MCF 10A (cell line): Measurements from ENCODE around the gene MOB3C. TPM values are rescaled to one million over a fixed set of nuclear protein-coding genes. Genes with fewer than 3 reads are reported as not detected.

Experiments
- BruUV-seq: library from RNA; stranded (reverse); fragments of 400-500 nt; replicated peaks from 2 replicates; lab custom pipeline; 2021; lab: Mats Ljungman, UMichigan
- CTCF ChIA-PET: fragments of 300-600 bp; sonication (Branson Sonifier 250); formaldehyde crosslinking; extraction: SDS; loops from one replicate; lab custom pipeline; 2021; ENCODE audit warnings: antibody characterized with exemption, inconsistent platforms; lab: Yijun Ruan, JAX
- POLR2A ChIA-PET: fragments of 300-600, 350-650 bp; sonication (Branson Sonifier 250); formaldehyde crosslinking; extraction: SDS; loops from one replicate; lab custom pipeline; 2020; ENCODE audit warnings: antibody characterized with exemption, inconsistent platforms; lab: Yijun Ruan, JAX
- DNase-seq: peaks from one replicate; pipeline ENCODE4 v3.0.0-alpha.2; 2018; ENCODE audit not compliant: unreplicated experiment
- H3K27ac Mint-ChIP-seq: one replicate; pipeline ENCODE4 v1.8.0; 2022; ENCODE audit warnings: mild to moderate bottlenecking, low read depth, mixed read lengths; ENCODE audit not compliant: unreplicated experiment
- H3K27me3 Mint-ChIP-seq: one replicate; pipeline ENCODE4 v1.8.0; 2022; ENCODE audit warnings: mixed read lengths; ENCODE audit not compliant: insufficient read depth, unreplicated experiment
- H3K36me3 Mint-ChIP-seq: one replicate; pipeline ENCODE4 v1.8.0; 2022; ENCODE audit warnings: mild to moderate bottlenecking, moderate library complexity, mixed read lengths; ENCODE audit not compliant: insufficient read depth, unreplicated experiment
- H3K4me1 Mint-ChIP-seq: one replicate; pipeline ENCODE4 v1.8.0; 2022; ENCODE audit warnings: mixed read lengths; ENCODE audit not compliant: insufficient read depth, unreplicated experiment
- H3K4me3 Mint-ChIP-seq: one replicate; pipeline ENCODE4 v1.8.0; 2022; ENCODE audit warnings: mild to moderate bottlenecking, moderate library complexity, mixed read lengths; ENCODE audit not compliant: unreplicated experiment
- H3K9me3 Mint-ChIP-seq: one replicate; pipeline ENCODE4 v1.8.0; 2022; ENCODE audit warnings: mixed read lengths; ENCODE audit not compliant: unreplicated experiment
- CTCF ChIP-seq: fragments of 200-600 bp; IDR thresholded peaks from one replicate; pipeline ENCODE4 v1.8.0; 2022; ENCODE audit warnings: antibody characterized with exemption, mild to moderate bottlenecking; ENCODE audit not compliant: unreplicated experiment
- intact Hi-C: fragments of 100-400 bp; cut with micrococcal nuclease; formaldehyde crosslinking; loops from 2 replicates; pipeline ENCODE4 v1.14.1; 2022
- total RNA-seq: library from RNA; stranded (reverse); gene quantifications from 2 replicates; pipeline ENCODE4 v1.2.3, GENCODE V29; 2022

MOB3C gene
- total RNA-seq, 1 experiment from 2014 or later, result 5.8 TPM

- Mint-ChIP-seq H3K36me3 (peaks cover 41% of the 10 kb centered on the region), H3K27ac (no peak overlapping the region), H3K27me3 (no peaks in the 10 kb centered on the region), H3K4me3 (no peak overlapping the region), H3K4me1 (no peaks in the 10 kb centered on the region), H3K9me3 (no peaks in the 10 kb centered on the region)
- TF ChIP-seq CTCF, result no peak
- CTCF ChIA-PET, result interaction anchor here (0.8 to 0.9 kb wide), 2 partner anchors 134 to 145 kb away, joined by 3 read pairs; no protein-coding TSS in a partner anchor
- POLR2A ChIA-PET, result interaction anchor here (2.0 to 3.1 kb wide), 2 partner anchors 10 to 24 kb away, joined by 4 to 10 read pairs; partner anchors contain the start of gene MKNK1
- no TSS peak for BruUV-seq
- intact Hi-C loops, result no loop called here
- DNase-seq, result no peak
These were observed 36.3 kb downstream of the MOB3C start for GRCh38 chr1:46580140-46580903.

GRCh38 chr1:46577671-46578070, 38.9 kb downstream of the MOB3C start:
- CTCF ChIA-PET, result interaction anchor here (0.6 to 1.0 kb wide), 2 partner anchors 99 to 131 kb away, joined by 3 to 4 read pairs; no protein-coding TSS in a partner anchor
- TF ChIP-seq CTCF, result no peak
- BruUV-seq, result no TSS peak
- Mint-ChIP-seq H3K36me3 (peaks cover 25% of the 10 kb centered on the region), H3K27ac (no peak overlapping the region), H3K9me3 (no peaks in the 10 kb centered on the region), H3K4me3 (no peak overlapping the region), H3K4me1 (no peaks in the 10 kb centered on the region), H3K27me3 (no peaks in the 10 kb centered on the region)
- intact Hi-C loops, result no loop called here
- POLR2A ChIA-PET, result interaction anchor here (0.5 to 0.9 kb wide), 2 partner anchors 19 to 274 kb away, joined by 3 read pairs; partner anchors contain the start of genes LRRC41 and UQCRH
- DNase-seq, result no peak

GRCh38 chr1:46576596-46576995, 40.0 kb downstream of the MOB3C start:
- Mint-ChIP-seq H3K9me3 (no peaks in the 10 kb centered on the region), H3K36me3 (peaks cover 25% of the 10 kb centered on the region), H3K4me1 (no peaks in the 10 kb centered on the region), H3K27me3 (no peaks in the 10 kb centered on the region), H3K4me3 (no peak overlapping the region), H3K27ac (no peak overlapping the region)
- TF ChIP-seq CTCF, result no peak
- intact Hi-C loops, result no loop called here
- BruUV-seq, result no TSS peak
- CTCF ChIA-PET, result interaction anchor here (0.6 kb wide), 1 partner anchor 103 kb away, joined by 3 read pairs; no protein-coding TSS in a partner anchor
- DNase-seq, result no peak
- POLR2A ChIA-PET, result interaction anchor here (0.9 kb wide), 1 partner anchor 20 kb away, joined by 3 read pairs; no protein-coding TSS in a partner anchor

- Mint-ChIP-seq H3K4me1 (no peaks in the 10 kb centered on the region), H3K9me3 (no peaks in the 10 kb centered on the region), H3K27ac (no peak overlapping the region), H3K27me3 (no peaks in the 10 kb centered on the region), H3K4me3 (no peak overlapping the region), H3K36me3 (peaks cover 20% of the 10 kb centered on the region)
- ChIA-PET POLR2A (interaction anchor here (0.6 kb wide), 1 partner anchor 134 kb away, joined by 3 read pairs; no protein-coding TSS in a partner anchor), CTCF (interaction anchor here (0.5 to 2.2 kb wide), 2 partner anchors 28 to 150 kb away, joined by 4 to 9 read pairs; no protein-coding TSS in a partner anchor)
- no peak for DNase-seq
- TF ChIP-seq CTCF, result no peak
- intact Hi-C loops, result no loop called here
- BruUV-seq, result no TSS peak
These were observed 40.8 kb downstream of the MOB3C start for GRCh38 chr1:46575778-46576177.
